ENCODE results near the gene HTT.

The HTT gene

DNA sequence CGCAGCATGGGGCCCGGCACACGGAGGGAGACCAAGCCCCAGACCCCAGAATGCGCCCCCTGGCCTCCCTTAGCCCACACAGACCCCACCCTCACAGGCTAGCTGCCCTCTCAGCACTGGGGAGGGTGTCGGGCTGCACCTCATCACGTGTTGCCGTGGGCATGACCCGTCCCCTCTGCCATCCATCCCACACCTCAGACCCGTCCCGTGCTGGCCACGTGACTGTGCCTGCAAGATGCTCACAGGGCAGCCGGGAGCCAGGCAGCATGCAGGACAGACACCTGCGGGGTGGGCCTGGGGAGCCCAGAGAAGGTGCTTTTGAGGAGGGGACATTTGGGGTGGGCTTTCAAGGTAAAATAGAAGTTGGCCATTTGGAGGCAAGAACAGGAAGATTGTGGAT is 179.3 kb downstream of the HTT start:
- no peak for DNase-seq

DNA sequence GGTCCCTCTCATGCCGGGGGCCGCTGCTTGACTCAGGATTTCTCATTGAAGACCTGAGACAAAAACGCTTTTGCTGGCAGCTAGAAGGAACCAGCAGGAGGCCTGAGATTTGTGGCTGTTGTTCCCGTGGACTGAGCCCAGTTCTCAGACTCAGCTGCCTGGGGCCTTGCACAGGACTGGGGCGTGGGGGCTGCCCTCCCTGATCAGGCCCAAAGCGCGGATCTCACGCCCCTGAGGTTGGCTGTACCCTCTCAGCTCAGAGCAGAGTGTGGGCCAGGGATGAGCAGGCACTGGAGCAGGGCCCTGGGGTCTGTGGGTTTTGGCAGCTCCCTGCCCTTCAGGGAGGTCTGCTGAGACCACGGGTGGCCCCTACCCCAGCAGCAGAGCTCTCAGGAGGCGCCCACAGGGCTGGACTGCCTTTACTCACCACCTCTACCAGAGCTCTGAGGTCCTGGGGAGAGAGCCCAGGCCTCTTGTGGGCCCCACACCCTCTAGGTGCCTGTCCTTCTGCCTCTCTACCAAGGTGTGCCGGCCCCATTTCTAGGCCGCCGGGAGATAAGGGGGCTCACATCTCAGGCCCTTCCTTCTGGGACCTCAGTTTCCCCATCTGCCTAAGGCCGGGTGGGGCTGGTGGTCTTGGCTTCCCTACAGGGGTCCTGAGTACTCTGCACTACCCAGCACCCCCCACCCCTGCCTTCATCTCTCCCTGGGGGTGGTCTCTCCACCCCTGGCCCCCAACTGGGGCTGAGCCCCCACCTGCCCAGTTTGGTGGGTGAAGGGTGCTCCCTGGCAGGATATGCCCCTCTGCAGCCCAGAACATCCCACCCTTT is 180.0 kb downstream of the HTT start:
- DNase-seq = no peak

DNA sequence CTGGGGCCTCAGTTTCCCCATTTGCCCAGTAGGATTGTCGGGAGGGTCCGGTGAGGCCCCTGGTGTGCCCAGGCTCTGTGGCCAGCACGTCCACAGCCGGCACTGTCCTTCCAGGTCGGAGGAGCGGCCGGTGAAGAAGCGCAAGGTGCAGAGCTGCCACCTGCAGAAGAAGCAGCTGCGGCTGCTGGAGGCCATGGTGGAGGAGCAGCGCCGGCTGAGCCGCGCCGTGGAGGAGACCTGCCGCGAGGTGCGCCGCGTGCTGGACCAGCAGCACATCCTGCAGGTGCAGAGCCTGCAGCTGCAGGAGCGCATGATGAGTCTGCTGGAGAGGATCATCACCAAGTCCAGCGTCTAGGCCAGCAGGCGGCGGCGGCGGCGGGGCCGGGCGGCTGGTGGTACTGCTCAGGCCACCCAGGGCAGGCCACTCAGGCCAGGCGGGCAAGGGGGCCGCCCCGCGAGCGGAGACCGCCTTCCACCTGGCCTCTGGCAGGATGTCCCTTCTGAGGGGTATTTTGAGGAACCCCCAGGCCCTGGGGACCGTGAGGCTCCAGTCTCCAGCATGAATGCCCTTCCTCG is 181.2 kb downstream of the HTT start:
- DNase-seq = no peak

GRCh38 chr4:3256230-3257102 is 182.0 kb downstream of the HTT start:
- no peak for DNase-seq

- DNase-seq = no peak
Observed at GRCh38 chr4:3257103-3257555, 182.6 kb downstream of the HTT start.

DNA sequence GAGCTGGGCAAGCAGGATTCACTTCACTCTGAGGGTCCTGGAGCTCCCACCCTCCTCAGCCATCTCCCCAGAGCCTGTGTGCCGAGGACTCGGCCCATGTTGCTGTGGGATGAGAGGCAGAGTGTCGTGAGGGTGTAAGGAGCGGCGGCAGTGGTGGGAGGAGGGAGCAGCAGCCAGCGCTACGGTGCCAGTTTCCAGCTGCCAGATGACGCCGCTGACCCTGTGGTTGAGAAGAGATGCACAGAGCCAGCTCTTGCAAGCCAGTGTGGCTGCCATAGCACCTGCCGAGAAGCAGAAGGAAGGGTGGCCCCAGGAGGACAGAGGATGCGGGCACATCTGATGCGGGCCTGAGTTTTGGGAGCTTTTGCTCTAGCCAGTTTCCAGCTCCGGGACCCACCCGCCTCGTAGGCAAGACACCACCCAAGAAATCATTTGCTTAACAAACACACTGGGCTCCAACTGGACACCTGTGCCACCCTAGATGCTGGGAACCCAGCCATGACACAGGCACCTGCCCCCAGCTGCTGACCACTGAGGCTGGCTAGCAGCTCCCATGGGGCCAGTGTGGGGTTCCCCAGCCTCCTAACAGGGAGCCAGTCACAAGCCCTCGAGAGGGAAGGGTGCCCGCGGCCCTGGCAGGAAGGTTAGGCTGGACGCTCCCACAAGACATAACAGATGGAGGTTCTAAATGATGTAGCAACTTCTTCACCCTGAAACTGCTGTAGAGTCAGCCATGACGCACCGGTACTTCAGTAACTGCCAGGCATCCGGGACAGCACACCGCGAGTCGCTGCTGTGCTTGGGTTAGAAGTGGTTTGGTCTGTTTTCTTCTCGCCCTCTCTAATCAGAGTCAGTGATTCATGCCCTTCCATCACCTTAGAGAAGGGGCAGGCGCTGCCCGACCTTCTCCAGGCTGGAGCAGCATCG is 183.3 kb downstream of the HTT start:
- peak; percentile 45 for DNase-seq

GRCh38 chr4:3261411-3262207 is 187.1 kb downstream of the HTT start:
- DNase-seq = no peak

DNA sequence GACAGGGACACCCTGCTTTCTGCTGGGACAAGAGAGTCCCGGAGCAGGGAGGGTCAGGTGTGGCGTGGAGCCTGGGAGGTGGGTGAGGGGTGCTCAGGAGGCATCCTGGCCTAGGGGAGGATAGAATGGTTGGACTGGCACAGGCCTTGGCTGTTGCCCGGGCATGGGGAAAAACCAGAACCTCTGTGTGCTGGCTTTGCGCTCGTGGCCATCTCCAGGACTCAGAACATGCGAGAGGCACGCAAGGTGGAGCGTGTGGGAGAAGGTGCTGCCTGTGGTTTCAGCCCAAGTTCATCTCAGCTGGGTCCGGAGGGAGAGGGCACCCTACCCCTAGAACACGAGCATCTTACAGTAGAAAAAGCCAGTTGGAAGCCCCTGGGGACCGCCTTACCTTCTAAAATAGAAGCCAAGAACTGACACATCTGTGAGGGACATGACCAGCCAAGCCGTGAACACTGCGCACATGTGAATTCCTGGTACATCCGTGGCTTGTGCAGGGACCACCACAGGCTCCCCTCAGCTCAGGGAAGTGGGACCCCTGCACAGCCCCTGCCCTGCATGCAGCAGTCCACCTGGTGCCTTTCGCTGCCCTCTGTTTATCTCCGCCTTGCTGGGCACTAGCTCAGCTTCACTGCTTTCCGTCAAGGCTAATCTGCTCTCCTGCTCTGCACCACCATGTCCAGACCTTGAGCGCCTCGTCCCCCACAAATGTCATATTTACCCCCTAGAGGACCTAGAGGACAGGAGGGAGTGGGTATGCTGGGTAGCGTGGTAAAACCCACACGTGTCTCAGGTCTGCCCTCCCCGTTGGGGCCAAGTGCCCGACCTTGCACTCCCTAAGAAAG is 187.9 kb downstream of the HTT start:
- DNase-seq = no peak

DNA sequence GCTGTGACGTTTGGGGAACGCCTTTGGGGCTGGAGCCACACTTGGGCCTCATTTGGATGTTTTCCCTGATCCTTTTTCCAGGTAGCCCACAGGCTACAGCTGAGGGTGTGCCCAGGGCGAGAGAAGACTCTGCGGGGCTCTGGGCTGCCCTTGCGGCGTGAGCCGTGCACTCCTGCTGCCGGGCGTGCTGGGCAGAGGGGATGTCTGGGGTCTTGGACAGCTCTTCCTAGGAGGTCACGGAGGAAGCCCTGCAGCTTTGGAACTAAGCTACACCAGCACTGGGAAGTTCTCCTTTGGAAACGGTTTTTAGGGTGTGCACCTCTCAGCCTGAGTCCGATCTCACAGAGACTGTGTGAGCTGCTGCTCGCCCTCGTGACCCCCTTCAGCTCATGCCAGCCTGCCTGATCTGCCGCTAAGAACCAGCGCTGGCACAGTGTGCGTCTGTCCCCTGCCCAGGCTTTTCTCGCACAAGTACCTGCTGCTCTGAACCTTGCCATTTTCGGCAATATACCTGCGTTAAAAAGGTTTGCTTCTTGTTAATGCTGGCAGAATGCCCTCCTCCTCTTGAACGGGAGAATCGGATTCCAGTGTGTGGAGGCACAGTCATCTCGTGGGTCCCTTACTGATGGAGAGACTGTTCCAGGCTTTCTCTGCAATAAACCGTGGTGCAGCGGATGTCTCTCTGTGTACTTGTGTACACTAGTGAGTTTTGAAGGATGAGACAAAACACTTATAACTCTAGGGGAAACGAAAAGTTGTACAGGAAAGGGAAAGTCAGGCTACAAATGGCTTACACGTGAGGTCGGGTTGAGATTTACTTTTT is 188.8 kb downstream of the HTT start:
- DNase-seq = no peak

GRCh38 chr4:3263876-3264193 is 189.4 kb downstream of the HTT start:
- DNase-seq = no peak

DNA sequence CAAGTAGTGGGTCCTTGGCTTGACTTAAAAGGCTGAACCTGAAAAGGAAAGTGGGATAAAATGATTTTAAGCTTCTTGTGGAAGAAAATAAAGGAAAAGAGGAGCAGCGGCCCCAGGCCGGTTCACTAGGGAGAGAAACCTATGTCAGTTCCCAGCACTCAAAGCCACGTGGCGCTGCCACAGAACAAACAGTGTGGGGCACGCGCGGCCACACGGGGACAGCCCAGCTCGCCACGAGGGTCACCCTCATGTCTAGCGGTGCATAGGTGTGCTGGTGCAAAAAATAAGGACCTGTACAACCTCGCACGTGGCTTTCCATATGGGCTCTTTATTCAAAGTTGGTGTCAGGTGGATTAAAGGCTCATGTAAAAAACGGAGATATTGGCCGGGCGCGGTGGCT is 191.6 kb downstream of the HTT start:
- no peak for DNase-seq

DNA sequence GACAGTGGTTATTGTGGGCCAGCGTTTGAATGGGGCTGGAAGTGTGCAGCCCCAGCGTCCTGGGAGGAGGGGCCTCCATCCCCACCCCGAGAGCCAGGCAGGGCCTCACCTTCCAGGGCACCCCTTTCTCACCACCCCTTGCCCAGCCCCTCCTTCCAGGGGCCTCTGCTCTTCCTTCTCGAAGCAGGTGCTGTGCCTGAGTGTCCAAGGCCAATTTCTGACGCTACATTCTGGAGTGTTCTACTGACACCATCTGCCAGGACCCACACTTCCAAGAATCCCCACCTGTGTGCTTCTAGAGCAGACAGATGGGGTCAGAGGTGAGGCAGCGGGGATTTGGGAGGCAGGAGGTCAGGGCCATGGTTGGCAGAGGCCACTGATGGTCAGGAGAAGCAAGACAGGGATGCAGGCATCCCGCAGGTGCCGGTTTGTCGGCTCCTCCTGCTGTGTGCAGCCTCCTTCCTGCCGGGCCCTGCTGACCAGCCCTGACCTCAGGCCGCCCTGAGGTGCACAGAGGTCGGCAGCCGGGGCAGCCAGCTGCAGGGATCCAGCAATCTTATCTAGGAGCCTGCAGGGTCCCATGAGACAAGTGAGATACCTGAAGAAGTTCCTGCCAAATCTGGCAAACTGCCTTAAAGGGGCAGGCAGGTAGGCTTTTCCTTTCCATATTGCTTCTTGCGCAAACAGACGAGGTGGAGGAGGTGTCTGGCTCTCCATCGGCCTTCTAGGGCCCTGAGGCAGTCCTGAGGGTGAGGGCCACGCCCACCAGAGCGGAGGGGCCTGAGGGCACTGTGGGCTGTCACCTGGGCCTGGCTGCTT is 193.3 kb downstream of the HTT start:
- no peak for DNase-seq

- no peak for DNase-seq
Observed at GRCh38 chr4:3268395-3269104, 194.1 kb downstream of the HTT start.

GRCh38 chr4:3269105-3269927 is 194.8 kb downstream of the HTT start:
- DNase-seq = no peak

- no peak for DNase-seq
Observed at GRCh38 chr4:3269991-3270611, 195.6 kb downstream of the HTT start.

DNA sequence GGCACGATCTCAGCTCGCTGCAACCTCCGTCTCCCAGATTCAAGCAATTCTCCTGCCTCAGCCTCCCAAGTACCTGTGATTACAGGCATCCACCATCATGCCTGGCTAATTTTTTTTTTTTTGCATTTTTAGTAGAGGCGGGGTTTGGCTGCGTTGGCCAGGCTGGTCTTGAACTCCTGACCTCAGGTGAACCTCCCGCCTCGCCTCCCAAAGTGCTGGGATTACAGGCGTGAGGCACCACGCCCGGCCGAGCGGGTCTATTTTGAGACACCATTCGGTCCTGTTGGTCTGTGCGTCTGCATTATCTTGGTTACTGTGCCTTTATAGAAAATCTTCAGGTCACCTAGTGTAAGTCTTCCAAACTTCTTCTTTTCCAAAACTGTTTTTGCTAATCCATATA is 196.7 kb downstream of the HTT start:
- DNase-seq = no peak

- peak; percentile 56 for DNase-seq
Observed at GRCh38 chr4:3276986-3277385, 202.5 kb downstream of the HTT start.
